Ecto neural progenitor cell (in vitro differentiated cells): ENCODE results near the gene LRRC28.

ENCODE experiments used
- DNase-seq: peaks from one replicate; pipeline ENCODE4 v3.0.0-alpha.2; 2018; ENCODE audit warnings: low spot score

LRRC28 gene

GRCh38 chr15:99416191-99417188 lies 165.2 kb downstream of the LRRC28 start:
- peak; percentile 43 for DNase-seq

GRCh38 chr15:99421172-99421656 lies 169.9 kb downstream of the LRRC28 start:
- no peak for DNase-seq

GRCh38 chr15:99421758-99422157 lies 170.5 kb downstream of the LRRC28 start:
- DNase-seq, result no peak

- no peak for DNase-seq
These were observed 172.2 kb downstream of the LRRC28 start for GRCh38 chr15:99423186-99424130.

GRCh38 chr15:99424131-99424571 lies 172.9 kb downstream of the LRRC28 start:
- DNase-seq, result no peak

GRCh38 chr15:99424978-99425656 lies 173.8 kb downstream of the LRRC28 start:
- no peak for DNase-seq

GRCh38 chr15:99425657-99426301 lies 174.5 kb downstream of the LRRC28 start:
- DNase-seq, result no peak

GRCh38 chr15:99426431-99427105 lies 175.3 kb downstream of the LRRC28 start:
- no peak for DNase-seq

GRCh38 chr15:99427210-99427609 lies 175.9 kb downstream of the LRRC28 start:
- no peak for DNase-seq

- DNase-seq, result no peak
These were observed 176.5 kb downstream of the LRRC28 start for GRCh38 chr15:99427668-99428361.

- DNase-seq, result no peak
These were observed 178.4 kb downstream of the LRRC28 start for GRCh38 chr15:99429681-99430081.

GRCh38 chr15:99430881-99431401 lies 179.7 kb downstream of the LRRC28 start:
- no peak for DNase-seq

- no peak for DNase-seq
These were observed 180.4 kb downstream of the LRRC28 start for GRCh38 chr15:99431661-99432091.

- no peak for DNase-seq
These were observed 181.2 kb downstream of the LRRC28 start for GRCh38 chr15:99432271-99433025.

GRCh38 chr15:99433026-99433756 lies 181.9 kb downstream of the LRRC28 start:
- DNase-seq, result no peak

GRCh38 chr15:99433757-99434450 lies 182.6 kb downstream of the LRRC28 start:
- DNase-seq, result no peak

GRCh38 chr15:99434506-99435112 lies 183.3 kb downstream of the LRRC28 start:
- no peak for DNase-seq
